ENCODE results near the gene SLC5A2.
"Not testable (repeated sequence)": the region's sequence is repeated elsewhere in the genome, so short reads cannot be mapped to it uniquely, and the experiment has no call there.

The SLC5A2 gene

DNA sequence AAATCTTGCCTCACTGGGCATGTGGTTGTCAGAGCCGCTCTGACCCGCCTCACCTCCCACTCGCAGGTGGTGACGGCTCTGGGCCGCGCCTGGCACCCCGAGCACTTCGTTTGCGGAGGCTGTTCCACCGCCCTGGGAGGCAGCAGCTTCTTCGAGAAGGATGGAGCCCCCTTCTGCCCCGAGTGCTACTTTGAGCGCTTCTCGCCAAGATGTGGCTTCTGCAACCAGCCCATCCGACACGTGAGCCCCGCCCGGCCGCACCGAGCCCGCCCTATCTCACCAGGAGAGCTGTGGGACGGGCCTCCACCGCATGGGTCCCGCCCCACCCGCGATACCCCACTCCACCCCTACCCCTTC is 7.0 kb upstream of the SLC5A2 start:
- DNase-seq (ENCODE audit: low spot score) = no peak

DNA sequence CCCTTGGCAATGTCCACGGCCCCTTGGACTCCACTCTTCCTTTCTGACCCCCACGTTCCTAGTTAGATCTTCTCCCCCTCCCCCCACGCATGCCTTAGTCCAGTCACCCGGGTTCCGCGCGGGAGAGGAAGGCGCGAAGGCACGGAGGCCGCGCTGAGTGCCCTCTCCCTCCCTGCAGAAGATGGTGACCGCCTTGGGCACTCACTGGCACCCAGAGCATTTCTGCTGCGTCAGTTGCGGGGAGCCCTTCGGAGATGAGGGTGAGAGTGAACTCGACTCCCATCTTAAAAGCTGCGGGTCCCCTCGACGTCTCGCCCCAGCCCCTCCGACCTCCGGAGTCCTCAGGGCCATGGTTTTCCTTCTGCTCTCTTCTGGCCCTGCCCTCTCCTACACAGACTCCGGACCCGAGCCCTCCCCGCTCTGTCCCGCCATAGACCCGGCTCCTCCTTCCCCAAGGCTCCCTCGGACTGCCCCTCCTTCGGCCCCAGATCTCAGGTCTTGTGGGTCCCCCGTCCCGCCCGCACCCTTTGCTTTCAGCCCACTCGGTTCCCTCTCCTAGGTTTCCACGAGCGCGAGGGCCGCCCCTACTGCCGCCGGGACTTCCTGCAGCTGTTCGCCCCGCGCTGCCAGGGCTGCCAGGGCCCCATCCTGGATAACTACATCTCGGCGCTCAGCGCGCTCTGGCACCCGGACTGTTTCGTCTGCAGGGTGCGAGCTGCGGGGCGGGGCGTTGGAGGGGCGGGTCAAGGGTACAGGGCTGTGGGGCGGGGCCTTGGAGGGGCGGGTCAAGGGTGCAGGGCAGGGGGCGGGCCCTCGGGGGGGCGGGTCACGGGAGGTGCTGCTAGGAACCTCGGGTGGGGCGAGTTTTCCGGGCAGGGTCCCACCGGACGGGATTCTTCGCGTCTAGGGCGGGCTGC is 6.4 kb upstream of the SLC5A2 start:
- DNase-seq (ENCODE audit: low spot score) = no peak

DNA sequence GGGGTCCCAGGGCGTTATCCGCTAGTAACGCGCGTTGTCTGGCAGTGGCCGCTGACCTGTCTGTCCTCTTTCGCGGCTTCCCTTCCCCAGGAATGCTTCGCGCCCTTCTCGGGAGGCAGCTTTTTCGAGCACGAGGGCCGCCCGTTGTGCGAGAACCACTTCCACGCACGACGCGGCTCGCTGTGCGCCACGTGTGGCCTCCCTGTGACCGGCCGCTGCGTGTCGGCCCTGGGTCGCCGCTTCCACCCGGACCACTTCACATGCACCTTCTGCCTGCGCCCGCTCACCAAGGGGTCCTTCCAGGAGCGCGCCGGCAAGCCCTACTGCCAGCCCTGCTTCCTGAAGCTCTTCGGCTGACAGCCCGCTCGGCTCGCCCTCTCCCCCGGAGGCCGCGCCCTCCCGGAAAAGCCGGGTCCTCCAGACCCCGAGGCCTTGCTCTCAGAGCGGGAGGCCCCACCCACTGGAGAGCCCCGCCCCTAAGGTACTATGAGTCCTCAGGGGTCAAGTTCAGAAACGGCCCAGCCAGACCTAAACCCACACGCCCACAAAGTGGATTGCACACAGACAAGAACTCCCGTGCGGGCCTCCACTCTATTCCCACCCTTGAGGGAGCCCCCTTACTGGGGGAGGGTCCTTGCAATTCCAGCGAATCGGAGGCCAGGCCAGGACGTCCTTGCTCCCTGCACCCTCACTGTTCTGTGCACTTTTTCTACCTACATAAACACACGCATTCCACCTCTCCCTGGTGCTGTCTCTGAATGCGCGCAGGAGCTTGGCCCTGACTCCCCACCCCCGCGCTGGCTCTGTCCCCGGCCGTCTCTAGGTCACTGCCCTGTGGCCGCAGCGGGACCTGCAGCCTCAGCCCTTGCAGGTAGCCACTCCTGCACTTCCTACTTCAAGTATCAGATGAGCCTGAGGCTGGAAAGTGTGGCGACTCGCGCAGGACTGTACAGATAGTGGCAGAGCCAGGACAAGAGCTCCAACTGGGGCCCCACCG is 5.4 kb upstream of the SLC5A2 start:
- no peak for DNase-seq (ENCODE audit: low spot score)

DNA sequence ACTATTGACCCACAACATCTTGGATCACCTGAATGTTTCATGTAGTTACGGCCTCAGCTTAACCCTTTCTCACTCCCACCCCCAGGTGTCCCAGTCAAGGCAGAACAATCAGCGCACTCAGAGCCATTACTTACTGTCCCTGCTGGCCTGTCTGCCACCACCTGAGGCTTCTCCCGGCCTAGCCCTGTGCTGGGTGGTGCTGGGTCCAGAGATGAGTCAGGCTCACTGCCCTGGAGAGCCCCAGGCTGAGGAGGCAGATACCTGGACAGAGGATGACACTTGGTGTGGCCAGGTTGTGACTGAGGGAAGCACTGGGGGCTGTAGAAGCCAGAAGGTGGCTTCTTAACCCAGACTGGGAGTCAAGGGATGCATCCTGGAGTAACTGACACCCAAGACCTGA is 4.0 kb upstream of the SLC5A2 start:
- DNase-seq (ENCODE audit: low spot score) = no peak

DNA sequence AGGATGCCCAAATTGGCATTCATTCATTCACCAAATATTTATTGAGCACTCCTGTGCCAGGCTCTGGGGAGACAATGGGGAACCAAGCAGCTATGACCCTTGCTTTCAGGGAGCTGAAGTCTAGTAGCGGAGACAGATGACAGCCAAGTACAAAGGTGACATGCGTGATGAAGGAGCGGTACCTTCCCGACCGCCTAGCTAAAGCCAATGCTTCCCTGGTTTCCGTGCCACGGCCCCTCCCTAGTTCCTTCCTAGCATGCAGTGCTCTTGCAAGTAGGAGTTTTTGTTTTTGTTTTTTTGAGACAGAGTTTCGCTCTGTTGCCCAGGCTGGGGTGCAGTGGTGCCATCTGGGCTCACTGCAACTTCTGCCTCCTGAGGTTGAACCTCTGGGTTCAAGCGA is 3.2 kb upstream of the SLC5A2 start:
- no peak for DNase-seq (ENCODE audit: low spot score)

DNA sequence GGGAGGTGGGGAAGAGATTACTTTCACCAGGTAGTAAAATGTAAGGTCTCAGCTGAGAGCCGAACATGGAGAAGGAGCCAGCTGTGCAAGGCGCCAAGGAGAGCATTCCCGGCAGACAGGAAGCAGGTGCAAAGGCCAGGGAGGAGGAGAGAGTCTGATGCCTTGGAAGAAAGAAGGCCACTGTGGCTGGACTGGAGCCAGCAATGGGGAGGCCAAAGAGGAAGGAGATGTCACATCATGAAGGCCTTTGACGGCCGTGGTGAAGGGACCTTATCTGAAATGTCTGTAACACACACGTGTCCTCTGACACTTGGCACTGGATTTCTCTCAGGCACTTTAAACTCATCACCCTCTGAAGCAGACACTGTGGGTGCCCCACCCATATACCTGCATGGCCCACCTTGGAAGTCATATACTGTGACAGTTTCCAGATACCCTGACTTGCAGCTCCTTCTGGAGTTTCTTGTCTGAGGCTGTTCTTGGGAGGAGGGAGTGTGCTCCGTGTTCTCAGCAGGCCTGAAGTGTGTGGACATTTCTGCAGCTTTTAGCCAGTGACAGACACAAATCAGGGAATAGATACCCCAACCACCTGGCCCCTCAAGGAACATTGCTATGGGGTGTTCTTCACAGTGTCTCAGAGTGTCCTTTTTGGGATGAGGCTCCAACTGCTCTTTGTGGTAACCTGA is 1.9 kb upstream of the SLC5A2 start:
- no peak for DNase-seq (ENCODE audit: low spot score)

DNA sequence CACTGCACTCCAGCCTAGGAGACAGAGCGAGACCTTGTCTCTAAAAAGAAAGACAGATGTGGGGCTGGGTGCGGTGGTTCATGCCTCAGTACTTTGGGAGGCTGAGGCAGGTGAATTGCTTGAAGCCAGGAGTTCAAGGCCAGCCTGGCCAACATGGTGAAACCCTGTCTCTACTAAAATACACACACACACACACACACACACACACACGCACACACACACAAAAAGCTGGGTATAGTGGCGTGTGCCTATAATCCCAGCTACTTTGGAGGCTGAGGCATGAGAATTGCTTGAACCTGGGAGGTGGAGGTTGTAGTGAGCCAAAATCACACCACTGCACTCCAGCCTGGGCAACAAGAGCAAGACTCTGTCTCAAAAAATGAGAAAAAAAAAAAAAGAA is 1.1 kb downstream of the SLC5A2 start:
- not testable (repeated sequence) for DNase-seq (ENCODE audit: low spot score)

DNA sequence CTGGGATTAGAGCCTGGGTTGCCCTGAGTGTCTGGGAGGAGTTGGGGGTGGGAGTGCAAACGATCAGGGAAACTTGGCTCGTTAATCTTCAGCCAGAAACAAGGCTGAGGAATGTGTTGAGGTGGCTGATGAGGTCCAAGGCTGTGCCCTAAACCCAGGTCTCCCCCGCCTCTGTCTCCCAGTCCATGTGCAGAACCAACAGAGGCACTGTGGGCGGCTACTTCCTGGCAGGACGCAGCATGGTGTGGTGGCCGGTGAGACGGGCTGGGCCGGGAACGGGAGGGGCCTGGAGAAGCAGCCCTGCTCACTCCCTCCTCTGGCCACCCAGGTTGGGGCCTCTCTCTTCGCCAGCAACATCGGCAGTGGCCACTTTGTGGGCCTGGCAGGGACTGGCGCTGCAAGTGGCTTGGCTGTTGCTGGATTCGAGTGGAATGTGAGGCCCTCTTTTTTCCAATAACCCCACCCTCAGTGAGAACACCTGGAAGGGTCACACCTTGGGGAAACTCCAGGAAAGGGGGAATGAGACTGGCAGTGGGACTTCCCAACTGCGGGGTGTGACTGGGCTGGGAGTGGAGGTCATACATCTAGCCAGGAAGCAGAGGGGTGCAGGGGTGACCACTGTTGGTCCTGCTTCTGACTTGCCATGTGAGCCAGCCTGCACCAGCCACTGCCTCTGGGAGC is 1.7 kb downstream of the SLC5A2 start:
- no peak for DNase-seq (ENCODE audit: low spot score)

DNA sequence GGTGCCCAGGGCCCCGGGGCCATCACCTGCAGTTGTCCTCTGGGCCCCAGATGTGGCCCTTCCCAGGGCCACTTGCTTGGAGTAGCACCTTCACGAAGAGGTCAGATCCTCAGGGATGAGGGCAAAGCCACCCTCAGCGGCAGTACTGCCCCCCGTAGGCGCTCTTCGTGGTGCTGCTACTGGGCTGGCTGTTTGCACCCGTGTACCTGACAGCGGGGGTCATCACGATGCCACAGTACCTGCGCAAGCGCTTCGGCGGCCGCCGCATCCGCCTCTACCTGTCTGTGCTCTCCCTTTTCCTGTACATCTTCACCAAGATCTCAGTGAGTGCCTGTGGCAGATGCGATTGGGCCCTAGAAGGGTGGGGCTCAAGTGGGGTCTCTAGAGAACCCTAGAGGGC is 2.6 kb downstream of the SLC5A2 start:
- DNase-seq (ENCODE audit: low spot score) = no peak

DNA sequence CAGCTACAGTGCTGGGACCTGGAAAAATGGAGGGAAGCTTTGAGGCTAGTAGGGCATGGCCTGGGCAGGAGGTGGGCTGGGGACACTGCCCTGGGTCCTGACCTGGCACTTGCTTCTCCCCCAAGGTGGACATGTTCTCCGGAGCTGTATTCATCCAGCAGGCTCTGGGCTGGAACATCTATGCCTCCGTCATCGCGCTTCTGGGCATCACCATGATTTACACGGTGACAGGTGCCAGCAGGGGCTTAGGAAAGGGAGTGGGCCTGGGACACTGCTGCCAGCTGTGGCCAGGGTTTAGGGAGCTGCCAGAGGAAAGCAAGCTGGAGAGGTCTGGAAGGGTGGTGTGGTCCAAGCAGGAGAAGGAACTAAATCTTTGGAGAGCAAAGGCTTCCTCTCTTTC is 3.1 kb downstream of the SLC5A2 start:
- DNase-seq (ENCODE audit: low spot score) = no peak

DNA sequence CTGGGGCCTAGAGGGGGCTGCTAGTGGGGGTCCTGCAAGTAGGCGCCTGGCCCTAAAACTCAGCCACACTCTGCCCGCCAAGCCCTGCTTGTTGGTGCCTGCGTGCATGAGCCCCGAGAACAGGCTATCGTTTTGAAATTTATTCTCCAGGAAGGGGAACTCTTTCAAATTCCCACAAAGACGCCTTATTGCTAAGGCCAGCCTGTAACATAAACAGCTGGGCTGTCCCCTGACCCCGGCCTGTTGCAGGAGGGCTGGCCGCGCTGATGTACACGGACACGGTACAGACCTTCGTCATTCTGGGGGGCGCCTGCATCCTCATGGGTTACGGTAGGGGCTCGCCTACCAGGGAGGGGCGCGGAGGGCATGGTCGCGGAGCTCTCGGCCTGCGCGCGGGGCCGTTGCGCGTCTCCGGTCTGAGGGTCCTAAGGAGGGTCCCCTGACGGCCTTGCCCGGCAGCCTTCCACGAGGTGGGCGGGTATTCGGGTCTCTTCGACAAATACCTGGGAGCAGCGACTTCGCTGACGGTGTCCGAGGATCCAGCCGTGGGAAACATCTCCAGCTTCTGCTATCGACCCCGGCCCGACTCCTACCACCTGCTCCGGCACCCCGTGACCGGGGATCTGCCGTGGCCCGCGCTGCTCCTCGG is 4.3 kb downstream of the SLC5A2 start:
- no peak for DNase-seq (ENCODE audit: low spot score)

DNA sequence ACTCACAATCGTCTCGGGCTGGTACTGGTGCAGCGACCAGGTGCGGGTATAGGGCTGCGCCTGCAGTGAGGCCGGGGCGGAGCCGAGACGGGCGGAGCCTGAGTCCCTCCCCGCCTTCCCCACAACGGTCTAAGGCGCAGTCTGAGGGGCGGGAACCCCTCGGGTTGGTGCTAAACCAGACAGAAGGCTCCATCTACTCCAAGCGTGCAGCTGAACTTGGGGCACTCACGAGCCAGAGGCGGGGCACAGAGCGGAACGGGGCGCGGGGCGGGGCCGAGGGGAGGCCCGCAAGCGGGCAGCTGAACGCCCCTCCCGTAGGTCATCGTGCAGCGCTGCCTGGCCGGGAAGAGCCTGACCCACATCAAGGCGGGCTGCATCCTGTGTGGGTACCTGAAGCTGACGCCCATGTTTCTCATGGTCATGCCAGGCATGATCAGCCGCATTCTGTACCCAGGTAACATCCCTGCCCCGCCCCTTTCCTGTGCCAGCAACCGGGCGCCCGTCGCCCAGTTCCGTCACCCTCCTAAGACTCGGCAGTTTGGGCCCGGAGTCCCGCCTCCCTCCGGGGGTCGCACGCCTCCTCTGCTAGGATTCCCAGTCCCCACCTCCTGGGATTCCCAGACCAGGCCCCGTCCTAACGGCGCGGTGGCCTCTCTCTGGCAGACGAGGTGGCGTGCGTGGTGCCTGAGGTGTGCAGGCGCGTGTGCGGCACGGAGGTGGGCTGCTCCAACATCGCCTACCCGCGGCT is 5.0 kb downstream of the SLC5A2 start:
- peak; percentile 42 for DNase-seq (ENCODE audit: low spot score)

DNA sequence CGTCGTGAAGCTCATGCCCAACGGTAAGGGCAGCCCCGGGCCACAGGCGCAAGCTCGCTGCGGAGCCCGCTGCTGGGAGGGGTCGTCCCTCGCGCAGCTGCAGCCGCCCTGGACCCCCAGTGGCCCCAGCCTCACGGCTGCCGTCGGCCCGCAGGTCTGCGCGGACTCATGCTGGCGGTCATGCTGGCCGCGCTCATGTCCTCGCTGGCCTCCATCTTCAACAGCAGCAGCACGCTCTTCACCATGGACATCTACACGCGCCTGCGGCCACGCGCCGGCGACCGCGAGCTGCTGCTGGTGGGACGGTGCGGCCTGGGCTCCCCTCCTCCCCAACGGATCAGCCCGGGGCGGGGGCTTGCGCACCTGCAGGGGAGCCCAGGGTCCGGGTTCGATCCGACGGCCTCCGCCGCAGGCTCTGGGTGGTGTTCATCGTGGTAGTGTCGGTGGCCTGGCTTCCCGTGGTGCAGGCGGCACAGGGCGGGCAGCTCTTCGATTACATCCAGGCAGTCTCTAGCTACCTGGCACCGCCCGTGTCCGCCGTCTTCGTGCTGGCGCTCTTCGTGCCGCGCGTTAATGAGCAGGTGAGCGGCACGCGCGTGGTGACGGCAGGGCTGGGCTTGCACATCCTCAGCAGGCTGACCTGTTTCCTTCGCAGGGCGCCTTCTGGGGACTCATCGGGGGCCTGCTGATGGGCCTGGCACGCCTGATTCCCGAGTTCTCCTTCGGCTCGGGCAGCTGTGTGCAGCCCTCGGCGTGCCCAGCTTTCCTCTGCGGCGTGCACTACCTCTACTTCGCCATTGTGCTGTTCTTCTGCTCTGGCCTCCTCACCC is 5.8 kb downstream of the SLC5A2 start:
- DNase-seq (ENCODE audit: low spot score) = no peak

DNA sequence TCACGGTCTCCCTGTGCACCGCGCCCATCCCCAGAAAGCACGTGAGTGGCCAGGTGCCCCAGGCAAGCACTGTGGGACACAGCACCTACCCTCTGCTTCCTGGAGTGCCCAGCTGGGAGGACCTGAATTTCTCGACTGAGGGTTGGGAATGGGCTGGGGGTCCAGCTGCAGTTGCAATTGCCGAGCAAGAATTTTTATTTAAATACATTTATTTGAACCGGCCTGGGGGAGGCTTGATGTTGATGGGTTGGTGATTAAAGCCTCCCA is 6.3 kb downstream of the SLC5A2 start:
- no peak for DNase-seq (ENCODE audit: low spot score)

DNA sequence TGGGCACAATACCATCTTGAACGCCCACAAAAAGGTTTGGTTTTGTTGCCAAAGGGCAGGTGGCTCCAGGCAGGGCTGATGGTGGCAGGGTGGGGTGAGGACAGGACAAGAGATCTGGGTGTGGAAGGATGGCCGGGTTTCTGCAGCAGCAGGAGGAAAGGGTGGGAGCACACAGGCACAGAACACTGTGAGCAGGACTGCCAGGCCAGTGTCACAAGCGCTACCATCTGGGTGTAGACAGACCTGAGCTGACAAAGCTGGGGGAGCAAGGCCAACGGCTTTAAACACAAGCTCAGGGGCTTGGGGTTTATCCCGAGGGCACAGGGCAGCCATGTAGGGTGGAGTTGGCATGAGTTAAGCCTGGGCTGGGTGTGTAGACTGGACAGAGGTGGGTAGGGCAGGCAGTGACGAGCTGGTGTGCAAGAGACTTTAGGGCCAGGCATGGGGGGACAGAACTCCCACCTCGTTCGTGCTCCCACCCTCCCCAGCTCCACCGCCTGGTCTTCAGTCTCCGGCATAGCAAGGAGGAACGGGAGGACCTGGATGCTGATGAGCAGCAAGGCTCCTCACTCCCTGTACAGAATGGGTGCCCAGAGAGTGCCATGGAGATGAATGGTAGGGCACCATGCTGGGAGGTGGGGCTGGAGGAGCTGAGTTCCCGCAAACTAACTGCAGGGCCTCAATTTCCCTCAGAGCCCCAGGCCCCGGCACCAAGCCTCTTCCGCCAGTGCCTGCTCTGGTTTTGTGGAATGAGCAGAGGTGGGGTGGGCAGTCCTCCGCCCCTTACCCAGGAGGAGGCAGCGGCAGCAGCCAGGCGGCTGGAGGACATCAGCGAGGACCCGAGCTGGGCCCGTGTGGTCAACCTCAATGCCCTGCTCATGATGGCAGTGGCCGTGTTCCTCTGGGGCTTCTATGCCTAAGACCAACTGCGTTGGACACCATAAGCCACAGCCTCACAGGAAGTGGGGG is 7.0 kb downstream of the SLC5A2 start:
- no peak for DNase-seq (ENCODE audit: low spot score)

DNA sequence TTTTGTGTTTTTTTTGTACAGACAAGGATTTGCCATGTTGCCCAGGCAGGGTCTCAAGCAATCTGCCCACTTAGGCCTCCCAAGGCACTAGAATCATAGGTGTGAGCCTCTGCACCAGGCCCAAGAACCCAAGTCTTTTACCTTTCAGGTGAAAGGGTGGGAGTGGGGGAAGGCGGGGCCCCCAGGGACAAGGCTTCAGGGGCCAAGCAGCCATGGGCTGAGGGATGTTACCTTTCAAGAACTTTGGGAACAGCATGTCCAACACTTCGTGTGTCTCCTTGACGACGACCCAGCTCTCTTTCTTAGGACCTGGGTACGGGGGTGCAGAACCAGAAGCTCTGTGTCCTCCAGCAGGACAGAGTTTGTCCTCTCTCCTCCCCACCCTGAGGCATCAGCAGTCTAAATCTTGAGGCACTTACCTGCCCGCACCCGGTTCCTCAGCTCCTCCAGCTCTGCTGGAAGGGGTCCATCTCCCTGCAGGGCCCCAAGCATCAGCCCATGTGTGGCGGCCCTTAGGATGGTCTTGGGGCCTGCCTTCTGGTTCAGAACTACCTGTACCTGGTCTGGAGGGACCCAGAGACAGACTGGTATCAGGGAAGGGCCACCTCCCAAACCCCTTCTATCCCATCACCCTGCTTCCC is 9.0 kb downstream of the SLC5A2 start:
- no peak for DNase-seq (ENCODE audit: low spot score)

DNA sequence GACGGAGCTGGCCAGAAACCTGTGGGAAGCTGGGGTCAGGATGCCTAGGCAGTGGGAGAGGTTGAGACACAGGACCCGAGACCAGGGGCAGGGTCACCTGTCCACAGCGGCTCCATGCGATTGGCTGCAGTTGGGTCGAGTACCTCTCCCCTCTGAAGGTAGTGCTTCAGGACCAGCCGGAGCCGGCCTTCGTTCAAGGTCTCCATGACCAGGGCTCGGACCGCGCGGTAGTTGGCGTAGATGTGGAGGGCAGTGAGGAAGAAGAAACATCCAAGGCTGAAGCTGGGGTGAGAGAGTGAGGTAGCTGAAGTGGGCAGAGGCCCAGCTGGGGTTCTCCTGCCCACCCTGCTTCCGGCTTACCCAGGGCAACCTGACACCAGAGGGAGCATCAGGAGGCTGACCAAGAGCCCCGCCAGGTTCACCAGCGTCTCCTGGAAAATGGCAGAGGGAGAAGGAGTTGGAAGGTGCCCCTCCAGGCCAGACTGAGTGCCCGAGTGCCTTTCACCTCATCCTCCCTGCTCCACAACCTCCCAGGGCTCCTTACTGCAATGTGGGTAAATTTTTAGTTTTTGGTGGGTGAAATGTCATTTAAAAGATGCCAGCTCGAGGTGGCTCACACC is 10.7 kb downstream of the SLC5A2 start:
- no peak for DNase-seq (ENCODE audit: low spot score)

DNA sequence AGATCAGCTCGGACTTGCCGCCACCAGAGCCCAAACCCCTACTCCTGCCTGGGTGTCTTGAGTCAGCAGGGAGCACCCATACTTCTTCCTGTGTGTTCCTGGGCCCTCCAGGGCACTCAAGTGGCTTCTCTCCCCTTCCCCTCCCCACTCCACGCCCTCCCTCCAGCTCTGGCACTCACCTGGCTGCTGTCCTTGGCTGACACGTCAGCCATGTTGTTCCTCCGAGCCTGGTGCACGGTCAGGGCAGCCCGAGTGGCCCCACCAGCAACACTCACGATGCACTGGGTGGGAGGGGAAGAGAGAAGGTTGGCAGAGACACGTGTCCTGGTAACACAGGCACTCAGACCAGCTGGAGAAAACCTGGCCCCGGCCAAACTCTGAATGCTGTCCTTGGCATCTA is 13.7 kb downstream of the SLC5A2 start:
- DNase-seq (ENCODE audit: low spot score) = no peak
